HG02798 (cell line): ENCODE results near the gene CDIP1.

Source experiments
- ATAC-seq: cut with Tn5 transposase; IDR thresholded peaks from one replicate; pipeline ENCODE4 v1.9.1; 2021; ENCODE audit warnings: mild to moderate bottlenecking; ENCODE audit not compliant: unreplicated experiment, poor library complexity

The CDIP1 gene

DNA sequence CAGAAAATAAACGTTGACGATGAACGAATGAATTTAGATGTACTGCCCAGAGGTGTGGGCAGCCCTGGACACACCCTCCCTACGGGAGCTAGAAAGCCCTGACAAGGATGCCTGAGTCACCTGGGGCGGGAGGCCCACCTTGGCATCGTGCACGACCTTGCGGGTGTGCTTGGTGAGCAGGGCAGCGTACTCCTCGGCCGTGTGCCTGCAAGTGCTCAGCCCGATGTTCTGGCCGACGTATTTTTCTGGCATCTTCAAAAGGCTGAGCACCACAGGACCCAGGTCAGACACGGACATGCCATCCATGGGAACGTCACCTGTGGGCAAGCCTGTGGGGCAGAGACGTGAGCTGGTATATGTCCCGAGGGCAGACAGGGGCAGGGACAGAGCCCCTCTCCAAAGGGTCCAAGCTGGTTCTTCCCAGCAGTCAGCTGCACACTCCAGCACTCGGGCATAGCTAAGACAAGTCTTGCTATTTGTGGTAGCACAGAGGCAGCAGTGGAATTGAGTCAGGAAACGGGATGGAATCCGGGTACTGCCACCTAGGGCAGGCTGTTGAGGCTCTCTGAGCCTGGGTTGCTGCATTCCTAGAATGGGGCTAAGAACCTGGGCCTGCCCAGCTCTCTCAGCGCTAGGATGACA is 74.9 kb downstream of the CDIP1 start:
- no peak for ATAC-seq

DNA sequence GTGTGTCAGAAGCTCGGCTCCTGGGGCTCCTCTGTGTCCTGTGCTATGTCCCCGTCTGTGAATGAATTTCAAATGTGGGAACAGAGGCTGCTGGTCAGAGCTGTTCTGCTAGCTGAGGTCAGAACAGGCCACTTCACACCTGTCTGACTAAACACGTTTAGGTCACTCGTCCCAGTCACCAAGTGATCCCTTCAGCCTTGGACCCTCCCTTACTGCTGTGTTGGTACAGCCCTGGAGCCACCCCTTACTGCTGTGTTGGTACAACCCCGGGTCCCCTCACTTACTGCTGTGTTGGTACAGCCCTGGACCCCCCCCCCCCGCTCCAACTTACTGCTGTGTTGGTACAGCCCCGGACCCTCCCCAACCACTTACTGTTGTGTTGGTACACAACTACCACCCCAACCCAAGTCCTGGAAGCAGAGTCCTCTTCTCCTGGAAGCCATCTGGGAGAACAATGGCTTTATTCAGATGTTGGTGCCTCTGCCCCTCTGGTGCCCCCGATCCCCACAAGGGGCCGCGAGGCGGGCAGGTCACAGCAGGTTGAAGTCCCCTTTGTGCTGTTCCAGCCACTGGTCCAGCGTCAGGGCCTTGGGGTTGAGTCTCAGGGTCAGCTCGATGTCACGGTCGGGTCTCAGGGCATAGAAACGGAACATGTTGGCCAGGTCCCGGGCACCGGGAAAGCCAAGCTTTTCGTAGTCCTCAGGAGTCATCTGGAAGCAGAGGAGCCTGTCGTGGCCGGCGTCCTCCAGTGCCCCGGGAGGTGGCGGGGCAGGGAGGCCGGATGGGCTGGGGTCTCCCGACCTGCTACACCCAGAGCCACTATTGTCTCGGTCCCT is 77.1 kb downstream of the CDIP1 start:
- ATAC-seq = no peak

DNA sequence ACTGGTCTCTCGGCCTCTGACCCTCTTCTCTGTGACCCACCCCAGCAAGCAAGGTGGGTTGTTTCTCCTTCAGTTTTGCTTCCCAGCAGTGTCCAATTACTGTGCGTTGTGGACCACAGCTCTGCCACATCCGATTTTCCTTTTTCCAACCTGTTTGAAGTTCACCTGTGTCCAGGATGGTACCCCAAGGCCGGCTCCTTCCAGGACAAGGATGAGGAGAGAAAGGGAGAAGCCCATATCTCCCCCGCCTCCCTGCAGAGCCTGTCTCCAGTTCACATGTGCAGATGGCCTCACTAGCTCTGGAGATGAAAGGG is 77.7 kb downstream of the CDIP1 start:
- no peak for ATAC-seq
